ENCODE results near the gene KIF13A. TPM values are rescaled to one million over a fixed set of nuclear protein-coding genes. Genes with fewer than 3 reads are reported as not detected.
"Not testable (repeated sequence)": the region's sequence is repeated elsewhere in the genome, so short reads cannot be mapped to it uniquely, and the experiment has no call there.

KIF13A gene
- total and polyA plus RNA-seq, 12 donors: 16.7 to 198 (median 97.8) TPM

- H3K27ac ChIP-seq: peak overlapping the region in 1 of 10 donors; percentile 13
- no peaks in the 10 kb centered on the region for H3K27me3 ChIP-seq
- ATAC-seq (no peak), DNase-seq (no peak)
- whole genome bisulfite sequencing, 2 donors: 78 to 89% methylated on average over 2 of the region's 2 CpGs
- intact Hi-C loops (cut with DNase I): no loop called here
- TF ChIP-seq CTCF (IDR thresholded peaks at IDR 0.05): no peak
- no peak overlapping the region for H3K4me3 ChIP-seq
- peaks cover 0 to 9% (median 0%) of the 10 kb centered on the region in 9 donors for H3K36me3 ChIP-seq
- H3K4me1 ChIP-seq: peaks cover 0 to 56% (median 22%) of the 10 kb centered on the region in 9 donors
- peaks cover 0 to 7% (median 0%) of the 10 kb centered on the region in 11 donors for H3K9me3 ChIP-seq
Observed at GRCh38 chr6:17949168-17949567, 38.3 kb downstream of the KIF13A start.

- peaks cover 0 to 60% (median 22%) of the 10 kb centered on the region in 9 donors for H3K4me1 ChIP-seq
- ATAC-seq: no peak
- H3K9me3 ChIP-seq: peaks cover 0 to 7% (median 0%) of the 10 kb centered on the region in 11 donors
- H3K27me3 ChIP-seq: no peaks in the 10 kb centered on the region
- H3K27ac ChIP-seq: peak overlapping the region in 1 of 10 donors; percentile 42
- no peak for TF ChIP-seq CTCF (IDR thresholded peaks at IDR 0.05)
- no peak overlapping the region for H3K4me3 ChIP-seq
- intact Hi-C loops (cut with DNase I): no loop called here
- 73 to 74% methylated on average over 7 of the region's 7 CpGs for WGBS, 2 donors
- peaks cover 0 to 6% (median 0%) of the 10 kb centered on the region in 9 donors for H3K36me3 ChIP-seq
- DNase-seq: no peak
Observed at GRCh38 chr6:17948725-17949124, 38.7 kb downstream of the KIF13A start.

GRCh38 chr6:17947574-17947973, 39.9 kb downstream of the KIF13A start:
- H3K27me3 ChIP-seq; ATAC-seq; H3K4me3 ChIP-seq; DNase-seq; intact Hi-C loops (cut with DNase I); H3K36me3 ChIP-seq; H3K9me3 ChIP-seq: not testable (repeated sequence)
- 89 to 94% methylated on average over 7 of the region's 7 CpGs for WGBS, 2 donors
- H3K27ac ChIP-seq: peak overlapping the region in 2 of 10 donors; percentile 3 to 12
- H3K4me1 ChIP-seq: peaks cover 0 to 65% (median 26%) of the 10 kb centered on the region in 9 donors

GRCh38 chr6:17945575-17945974, 41.9 kb downstream of the KIF13A start:
- Histone ChIP-seq H3K36me3 (no peaks in the 10 kb centered on the region), H3K4me3 (no peak overlapping the region), H3K27me3 (no peaks in the 10 kb centered on the region), H3K27ac (peak overlapping the region in 5 of 10 donors; percentile 10 to 45 (median 38)), H3K9me3 (peaks cover 0 to 1% (median 0%) of the 10 kb centered on the region in 11 donors), H3K4me1 (peaks cover 0 to 65% (median 30%) of the 10 kb centered on the region in 9 donors)
- no peak for TF ChIP-seq CTCF (IDR thresholded peaks at IDR 0.05)
- WGBS, 2 donors: 35 to 64% methylated on average over 2 of the region's 2 CpGs
- ATAC-seq: peak in 3 of 8 donors; percentile 39 to 59 (median 39)
- intact Hi-C loops (cut with DNase I): no loop called here
- no peak for DNase-seq

- Histone ChIP-seq H3K27ac (peak overlapping the region in 8 of 10 donors; percentile 8 to 45 (median 28)), H3K36me3 (no peaks in the 10 kb centered on the region), H3K27me3 (no peaks in the 10 kb centered on the region), H3K9me3 (no peaks in the 10 kb centered on the region), H3K4me1 (peaks cover 0 to 62% (median 32%) of the 10 kb centered on the region in 9 donors), H3K4me3 (no peak overlapping the region)
- 18 to 20% methylated on average over 2 of the region's 2 CpGs for WGBS, 2 donors
- DNase-seq: no peak
- peak in 7 of 8 donors; percentile 61 to 94 (median 84) for ATAC-seq
- no peak for TF ChIP-seq CTCF (IDR thresholded peaks at IDR 0.05)
- intact Hi-C loops (cut with DNase I): no loop called here
Observed at GRCh38 chr6:17945111-17945510, 42.3 kb downstream of the KIF13A start.
